GM18868 (cell line): Measurements from ENCODE around the gene SH3BGRL.
"Not testable (repeated sequence)": the region's sequence is repeated elsewhere in the genome, so short reads cannot be mapped to it uniquely, and the experiment has no call there.

Experiments
- ATAC-seq: cut with Tn5 transposase; IDR thresholded peaks from one replicate; pipeline ENCODE4 v1.9.1; 2021; ENCODE audit warnings: mild to moderate bottlenecking, moderate library complexity; ENCODE audit not compliant: unreplicated experiment

The SH3BGRL gene

GRCh38 chrX:81259020-81259713 lies 57.3 kb downstream of the SH3BGRL start:
- ATAC-seq = no peak

GRCh38 chrX:81259714-81260395 lies 58.0 kb downstream of the SH3BGRL start:
- no peak for ATAC-seq

GRCh38 chrX:81261576-81261975 lies 59.7 kb downstream of the SH3BGRL start:
- no peak for ATAC-seq

GRCh38 chrX:81263059-81263458 lies 61.2 kb downstream of the SH3BGRL start:
- ATAC-seq = no peak

- no peak for ATAC-seq
Measured at GRCh38 chrX:81278616-81279015, 76.7 kb downstream of the SH3BGRL start.

- ATAC-seq = no peak
Measured at GRCh38 chrX:81280148-81280547, 78.2 kb downstream of the SH3BGRL start.

- no peak for ATAC-seq
Measured at GRCh38 chrX:81286075-81286474, 84.2 kb downstream of the SH3BGRL start.

- ATAC-seq = no peak
Measured at GRCh38 chrX:81286608-81287007, 84.7 kb downstream of the SH3BGRL start.

GRCh38 chrX:81291996-81292395 lies 90.1 kb downstream of the SH3BGRL start:
- no peak for ATAC-seq

- no peak for ATAC-seq
Measured at GRCh38 chrX:81294101-81294500, 92.2 kb downstream of the SH3BGRL start.

- no peak for ATAC-seq
Measured at GRCh38 chrX:81301877-81302276, 100.0 kb downstream of the SH3BGRL start.

- peak; percentile 69 for ATAC-seq
Measured at GRCh38 chrX:81304563-81304962, 102.7 kb downstream of the SH3BGRL start.

- ATAC-seq = no peak
Measured at GRCh38 chrX:81305240-81305639, 103.3 kb downstream of the SH3BGRL start.

GRCh38 chrX:81308086-81308829 lies 106.4 kb downstream of the SH3BGRL start:
- ATAC-seq = no peak

- ATAC-seq = no peak
Measured at GRCh38 chrX:81316163-81316562, 114.3 kb downstream of the SH3BGRL start.

GRCh38 chrX:81331653-81332052 lies 129.8 kb downstream of the SH3BGRL start:
- ATAC-seq = not testable (repeated sequence)

GRCh38 chrX:81336455-81337152 lies 134.7 kb downstream of the SH3BGRL start:
- no peak for ATAC-seq

- no peak for ATAC-seq
Measured at GRCh38 chrX:81337805-81338204, 135.9 kb downstream of the SH3BGRL start.

GRCh38 chrX:81338924-81339323 lies 137.0 kb downstream of the SH3BGRL start:
- no peak for ATAC-seq

- not testable (repeated sequence) for ATAC-seq
Measured at GRCh38 chrX:81345296-81345695, 143.4 kb downstream of the SH3BGRL start.
